Measurements from ENCODE around the gene TP53AIP1.

DNA sequence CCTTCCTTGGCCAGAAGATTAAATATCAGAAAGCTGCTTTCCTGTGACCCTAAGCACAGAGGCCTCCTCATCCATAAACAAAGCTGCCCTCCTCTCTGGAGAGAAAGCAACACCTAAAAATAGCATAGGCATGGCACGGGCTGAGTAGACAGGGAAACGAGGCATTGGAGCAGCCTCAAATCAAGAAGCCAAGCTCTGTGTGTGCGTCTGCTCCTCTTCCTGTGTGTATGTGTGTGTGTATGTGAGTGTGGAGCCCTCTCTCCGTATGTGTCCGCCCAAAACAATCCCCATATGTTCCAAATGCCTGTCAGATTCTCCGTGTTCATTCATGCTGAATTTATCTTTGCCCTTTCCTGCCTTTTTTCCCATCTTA is 27.5 kb downstream of the TP53AIP1 start:
- TF ChIP-seq, protein P1, sequence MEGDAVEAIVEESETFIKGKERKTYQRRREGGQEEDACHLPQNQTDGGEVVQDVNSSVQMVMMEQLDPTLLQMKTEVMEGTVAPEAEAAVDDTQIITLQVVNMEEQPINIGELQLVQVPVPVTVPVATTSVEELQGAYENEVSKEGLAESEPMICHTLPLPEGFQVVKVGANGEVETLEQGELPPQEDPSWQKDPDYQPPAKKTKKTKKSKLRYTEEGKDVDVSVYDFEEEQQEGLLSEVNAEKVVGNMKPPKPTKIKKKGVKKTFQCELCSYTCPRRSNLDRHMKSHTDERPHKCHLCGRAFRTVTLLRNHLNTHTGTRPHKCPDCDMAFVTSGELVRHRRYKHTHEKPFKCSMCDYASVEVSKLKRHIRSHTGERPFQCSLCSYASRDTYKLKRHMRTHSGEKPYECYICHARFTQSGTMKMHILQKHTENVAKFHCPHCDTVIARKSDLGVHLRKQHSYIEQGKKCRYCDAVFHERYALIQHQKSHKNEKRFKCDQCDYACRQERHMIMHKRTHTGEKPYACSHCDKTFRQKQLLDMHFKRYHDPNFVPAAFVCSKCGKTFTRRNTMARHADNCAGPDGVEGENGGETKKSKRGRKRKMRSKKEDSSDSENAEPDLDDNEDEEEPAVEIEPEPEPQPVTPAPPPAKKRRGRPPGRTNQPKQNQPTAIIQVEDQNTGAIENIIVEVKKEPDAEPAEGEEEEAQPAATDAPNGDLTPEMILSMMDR (IDR thresholded peaks at IDR 0.05; ENCODE audit: low read depth, low read length) = no peak
- no peak for TF ChIP-seq POLR2A (IDR thresholded peaks at IDR 0.05; ENCODE audit: extremely low read depth, insufficient read length)
- TF ChIP-seq, protein P2, sequence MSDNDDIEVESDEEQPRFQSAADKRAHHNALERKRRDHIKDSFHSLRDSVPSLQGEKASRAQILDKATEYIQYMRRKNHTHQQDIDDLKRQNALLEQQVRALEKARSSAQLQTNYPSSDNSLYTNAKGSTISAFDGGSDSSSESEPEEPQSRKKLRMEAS (IDR thresholded peaks at IDR 0.05; ENCODE audit: low read depth, low read length) = no peak
- TF ChIP-seq MYC (IDR thresholded peaks at IDR 0.05; ENCODE audit: low read depth, low read length) = no peak
